ENCODE measurements around the gene VAPB. TPM values are rescaled to one million over a fixed set of nuclear protein-coding genes. Genes with fewer than 3 reads are reported as not detected.

Gene VAPB
- polyA plus RNA-seq, 1 donor (not counting 4 experiments of a cell fraction or from before 2014, with no cell fraction given), result 38.0 TPM

GRCh38 chr20:58377766-58378401 is 11.1 kb upstream of the VAPB start:
- Histone ChIP-seq H3K79me2 (ENCODE audit: control insufficient read depth, insufficient read depth, low read length) (no peaks in the 10 kb centered on the region), H3K9me1 (ENCODE audit: control insufficient read depth, extremely low read depth, insufficient read depth, low read length) (no peaks in the 10 kb centered on the region), H3K27me3 (ENCODE audit: control insufficient read depth, extremely low read depth, insufficient read depth, low read length) (peaks cover 5% of the 10 kb centered on the region), H3K36me3 (ENCODE audit: control insufficient read depth in 2 of 2, extremely low read depth in 1 of 2, insufficient read depth in 2 of 2, low read length in 2 of 2) (no peaks in the 10 kb centered on the region), H3K9me3 (ENCODE audit: control insufficient read depth, low read depth, low read length) (no peaks in the 10 kb centered on the region), H2AFZ (ENCODE audit: control insufficient read depth, low read length) (no peak overlapping the region), H3K27ac (ENCODE audit: control insufficient read depth, insufficient read depth, low read length) (no peak overlapping the region), H3K9ac (ENCODE audit: control insufficient read depth, extremely low read depth, insufficient read depth, low read length) (no peak overlapping the region), H3K4me2 (ENCODE audit: control insufficient read depth, extremely low read depth, insufficient read depth, low read depth, low read length) (no peak overlapping the region), H4K20me1 (ENCODE audit: control insufficient read depth, extremely low read depth, insufficient read depth, low read length) (no peaks in the 10 kb centered on the region), H3K4me1 (ENCODE audit: control insufficient read depth, extremely low read depth, insufficient read depth, low read length) (no peaks in the 10 kb centered on the region), H3K4me3 (ENCODE audit: control insufficient read depth in 2 of 3, extremely low read depth in 1 of 3, insufficient read depth in 2 of 3, low read depth in 1 of 3, low read length in 3 of 3) (no peak overlapping the region)
- no peak for DNase-seq (ENCODE audit: low read depth, low spot score)
- no peak for FAIRE-seq
- TF ChIP-seq CTCF (optimal IDR thresholded peaks at IDR 0.05 in 1 of 3, IDR thresholded peaks at IDR 0.05 in 1 of 3, conservative IDR thresholded peaks at IDR 0.05 in 1 of 3; ENCODE audit: extremely low read depth in 1 of 3, insufficient read depth in 2 of 3, low read length in 3 of 3), result no peak
- TF ChIP-seq EZH2 (IDR thresholded peaks at IDR 0.05; ENCODE audit: low read length), result no peak
- dilution Hi-C loops (cut with MboI; ENCODE audit: extremely low pct_ligation_motif_present, low sequenced_read_pairs), result no loop called here

- Histone ChIP-seq H2AFZ (ENCODE audit: control insufficient read depth, low read length) (no peak overlapping the region), H3K4me3 (ENCODE audit: control insufficient read depth in 2 of 3, extremely low read depth in 1 of 3, insufficient read depth in 2 of 3, low read depth in 1 of 3, low read length in 3 of 3) (no peak overlapping the region)
Observed at GRCh38 chr20:58378704-58379103, 10.3 kb upstream of the VAPB start.

More at GRCh38 chr20:58378704-58379103, 10.3 kb upstream of the VAPB start:
- FAIRE-seq (no peak), DNase-seq (ENCODE audit: low read depth, low spot score) (no peak)
- H3K9me1 ChIP-seq (ENCODE audit: control insufficient read depth, extremely low read depth, insufficient read depth, low read length), result no peaks in the 10 kb centered on the region
- H4K20me1 ChIP-seq (ENCODE audit: control insufficient read depth, extremely low read depth, insufficient read depth, low read length), result no peaks in the 10 kb centered on the region
- dilution Hi-C loops (cut with MboI; ENCODE audit: extremely low pct_ligation_motif_present, low sequenced_read_pairs), result no loop called here
- H3K27me3 ChIP-seq (ENCODE audit: control insufficient read depth, extremely low read depth, insufficient read depth, low read length), result peaks cover 5% of the 10 kb centered on the region
- no peaks in the 10 kb centered on the region for H3K36me3 ChIP-seq (ENCODE audit: control insufficient read depth in 2 of 2, extremely low read depth in 1 of 2, insufficient read depth in 2 of 2, low read length in 2 of 2)
- TF ChIP-seq CTCF (optimal IDR thresholded peaks at IDR 0.05 in 1 of 3, IDR thresholded peaks at IDR 0.05 in 1 of 3, conservative IDR thresholded peaks at IDR 0.05 in 1 of 3; ENCODE audit: extremely low read depth in 1 of 3, insufficient read depth in 2 of 3, low read length in 3 of 3), result no peak
- TF ChIP-seq EZH2 (IDR thresholded peaks at IDR 0.05; ENCODE audit: low read length), result no peak
- H3K27ac ChIP-seq (ENCODE audit: control insufficient read depth, insufficient read depth, low read length), result no peak overlapping the region
- no peak overlapping the region for H3K4me2 ChIP-seq (ENCODE audit: control insufficient read depth, extremely low read depth, insufficient read depth, low read depth, low read length)
- H3K9ac ChIP-seq (ENCODE audit: control insufficient read depth, extremely low read depth, insufficient read depth, low read length), result no peak overlapping the region
- H3K9me3 ChIP-seq (ENCODE audit: control insufficient read depth, low read depth, low read length), result no peaks in the 10 kb centered on the region
- H3K4me1 ChIP-seq (ENCODE audit: control insufficient read depth, extremely low read depth, insufficient read depth, low read length), result no peaks in the 10 kb centered on the region
- H3K79me2 ChIP-seq (ENCODE audit: control insufficient read depth, insufficient read depth, low read length), result no peaks in the 10 kb centered on the region
